Parathyroid adenoma (tissue), 2 donors: ENCODE data around the gene SLC22A3.

Experiments used
- H2AFZ ChIP-seq: fragments of 300-600 bp; sonication (generic); one replicate; pipeline ENCODE4 v1.7.0; 2017; ENCODE audit warnings: antibody characterized with exemption, mild to moderate bottlenecking
- H3K27ac ChIP-seq: fragments of 300-600 bp; sonication (generic); one replicate; pipeline ENCODE4 v1.7.0; 2017
- H3K27me3 ChIP-seq: fragments of 300-600 bp; sonication (generic); one replicate; pipeline ENCODE4 v1.7.0; 2017; ENCODE audit warnings: low read length; ENCODE audit not compliant: control insufficient read depth, insufficient read depth
- H3K36me3 ChIP-seq: fragments of 300-600 bp; sonication (generic); one replicate; pipeline ENCODE4 v1.7.0; 2017; ENCODE audit warnings: low read length; ENCODE audit not compliant: control insufficient read depth, insufficient read depth
- H3K4me1 ChIP-seq: fragments of 300-600 bp; sonication (generic); one replicate; pipeline ENCODE4 v1.7.0; 2017; ENCODE audit warnings: control low read depth
- H3K4me2 ChIP-seq: fragments of 300-600 bp; sonication (generic); one replicate; pipeline ENCODE4 v1.7.0; 2017; ENCODE audit warnings: low read length
- H3K4me3 ChIP-seq: fragments of 300-600 bp; sonication (generic); one replicate; pipeline ENCODE4 v1.7.0; 2017; ENCODE audit warnings: low read depth, low read length
- H3K79me2 ChIP-seq: fragments of 300-600 bp; sonication (generic); one replicate; pipeline ENCODE4 v1.7.0; 2017; ENCODE audit warnings: control low read depth
- H3K9ac ChIP-seq: fragments of 300-600 bp; sonication (generic); one replicate; pipeline ENCODE4 v1.7.0; 2017; ENCODE audit warnings: mild to moderate bottlenecking
- H3K9me3 ChIP-seq: fragments of 300-600 bp; sonication (generic); one replicate; pipeline ENCODE4 v1.7.0; 2017; ENCODE audit warnings: low read length; ENCODE audit not compliant: control insufficient read depth
- CTCF ChIP-seq: fragments of 300-600 bp; sonication (generic); IDR thresholded peaks from one replicate; pipeline ENCODE4 v1.7.0; 2017; ENCODE audit warnings: antibody characterized with exemption, mild to moderate bottlenecking
- donor health status: primary hyperparathyroidism.

Gene SLC22A3

GRCh38 chr6:160455081-160455480 is 106.9 kb downstream of the SLC22A3 start:
- Histone ChIP-seq H3K27me3 (no peaks in the 10 kb centered on the region), H3K4me2 (no peak overlapping the region), H3K4me1 (no peaks in the 10 kb centered on the region), H3K4me3 (no peak overlapping the region), H3K36me3 (no peaks in the 10 kb centered on the region), H3K79me2 (no peaks in the 10 kb centered on the region), H2AFZ (no peak overlapping the region), H3K9ac (no peak overlapping the region), H3K9me3 (no peaks in the 10 kb centered on the region), H3K27ac (no peak overlapping the region)
- no peak for TF ChIP-seq CTCF

- H3K4me2 ChIP-seq: peak overlapping the region; percentile 12
- no peaks in the 10 kb centered on the region for H3K27me3 ChIP-seq
- no peak overlapping the region for H3K4me3 ChIP-seq
- no peak overlapping the region for H2AFZ ChIP-seq
- no peaks in the 10 kb centered on the region for H3K4me1 ChIP-seq
- H3K79me2 ChIP-seq: no peaks in the 10 kb centered on the region
- peak; percentile 88 for TF ChIP-seq CTCF
- H3K9me3 ChIP-seq: no peaks in the 10 kb centered on the region
- no peaks in the 10 kb centered on the region for H3K36me3 ChIP-seq
- H3K27ac ChIP-seq: no peak overlapping the region
- H3K9ac ChIP-seq: no peak overlapping the region
Observed at GRCh38 chr6:160455541-160456213, 107.5 kb downstream of the SLC22A3 start.

- Histone ChIP-seq H3K79me2 (no peaks in the 10 kb centered on the region), H2AFZ (no peak overlapping the region), H3K27ac (no peak overlapping the region), H3K27me3 (no peaks in the 10 kb centered on the region), H3K4me3 (no peak overlapping the region), H3K9me3 (no peaks in the 10 kb centered on the region), H3K36me3 (no peaks in the 10 kb centered on the region), H3K4me1 (no peaks in the 10 kb centered on the region), H3K4me2 (no peak overlapping the region), H3K9ac (no peak overlapping the region)
- no peak for TF ChIP-seq CTCF
Observed at GRCh38 chr6:160456214-160456546, 108.0 kb downstream of the SLC22A3 start.

GRCh38 chr6:160457823-160458222 is 109.6 kb downstream of the SLC22A3 start:
- Histone ChIP-seq H3K4me2 (no peak overlapping the region), H2AFZ (no peak overlapping the region), H3K4me1 (no peaks in the 10 kb centered on the region), H3K36me3 (no peaks in the 10 kb centered on the region), H3K27ac (no peak overlapping the region), H3K9ac (no peak overlapping the region), H3K9me3 (no peaks in the 10 kb centered on the region), H3K27me3 (no peaks in the 10 kb centered on the region), H3K4me3 (no peak overlapping the region), H3K79me2 (no peaks in the 10 kb centered on the region)
- TF ChIP-seq CTCF: no peak

- H3K4me2 ChIP-seq: no peak overlapping the region
- H3K4me1 ChIP-seq: no peaks in the 10 kb centered on the region
- no peak overlapping the region for H2AFZ ChIP-seq
- no peak for TF ChIP-seq CTCF
- no peak overlapping the region for H3K9ac ChIP-seq
- H3K4me3 ChIP-seq: no peak overlapping the region
- no peaks in the 10 kb centered on the region for H3K27me3 ChIP-seq
- no peaks in the 10 kb centered on the region for H3K36me3 ChIP-seq
- H3K9me3 ChIP-seq: no peaks in the 10 kb centered on the region
- H3K27ac ChIP-seq: no peak overlapping the region
- no peaks in the 10 kb centered on the region for H3K79me2 ChIP-seq
Observed at GRCh38 chr6:160461641-160462040, 113.5 kb downstream of the SLC22A3 start.
